A549 (cell line): ENCODE results near the gene LY6G5B.

ENCODE experiments used
- NR3C1 ChIP-seq: fragments of >200 bp; sonication (Bioruptor Twin); formaldehyde crosslinking; IDR thresholded peaks from 3 replicates; pipeline ENCODE4 v1.6.1; 2017
- PHF8 ChIP-seq: fragments of 200-600 bp; sonication (generic); IDR thresholded peaks from 2 replicates; pipeline ENCODE4 v1.6.1; 2016; ENCODE audit warnings: low read depth, mild to moderate bottlenecking, antibody characterized with exemption, moderate library complexity, borderline replicate concordance
- POLR2A ChIP-seq: IDR thresholded peaks from 2 replicates; pipeline ENCODE4 v1.6.1; 2012; ENCODE audit warnings: mild to moderate bottlenecking, low read length
- RAD21 ChIP-seq, 2 experiments: fragments of >200 bp in 1 of 2; sonication (Bioruptor Twin) in 1 of 2; formaldehyde crosslinking in 1 of 2; IDR thresholded peaks in 1 of 2; conservative IDR thresholded peaks in 1 of 2; 2 replicates in 1 of 2; 3 replicates in 1 of 2; pipeline ENCODE4 v1.6.1; 2012 to 2018; ENCODE audit warnings: inconsistent platforms in 1 of 2
- TF ChIP-seq, protein P1 (sequence below): fragments of >200 bp; sonication (Bioruptor Twin); formaldehyde crosslinking; IDR thresholded peaks from 3 replicates; pipeline ENCODE4 v1.6.1; 2016
- TF ChIP-seq, protein P2 (sequence below): fragments of >200 bp; sonication (Bioruptor Twin); formaldehyde crosslinking; IDR thresholded peaks from 3 replicates; pipeline ENCODE4 v1.5.1; 2016

DNA sequence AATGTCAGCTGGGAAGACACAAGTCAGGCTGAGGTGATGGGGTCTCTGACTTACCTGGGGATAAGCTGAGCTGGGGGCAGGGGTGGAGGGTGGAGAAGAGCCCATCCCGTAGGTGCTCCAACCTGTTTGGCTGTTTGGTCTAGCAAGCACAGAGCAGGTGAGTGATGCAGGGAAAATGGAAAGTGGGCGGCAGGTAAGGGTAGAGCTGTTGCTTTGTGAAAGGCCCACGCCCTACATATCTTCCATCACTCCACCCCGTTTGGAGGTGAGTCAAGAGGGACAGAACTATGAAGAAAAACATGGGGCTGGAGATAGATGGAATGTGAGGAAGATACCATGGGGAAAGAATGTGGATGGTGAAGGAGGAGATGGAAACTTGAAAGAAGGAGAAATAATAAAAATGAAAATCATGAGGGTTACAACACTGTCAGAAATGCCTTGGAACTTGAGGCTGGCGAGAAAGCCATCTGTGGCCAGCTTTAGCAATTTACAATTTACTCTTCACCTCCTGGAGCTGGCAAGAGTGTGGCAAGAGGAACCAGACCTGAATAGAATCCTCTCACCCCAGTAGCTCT is 50.5 kb downstream of the LY6G5B start:
- TF ChIP-seq NR3C1 = no peak
- TF ChIP-seq, protein P1, sequence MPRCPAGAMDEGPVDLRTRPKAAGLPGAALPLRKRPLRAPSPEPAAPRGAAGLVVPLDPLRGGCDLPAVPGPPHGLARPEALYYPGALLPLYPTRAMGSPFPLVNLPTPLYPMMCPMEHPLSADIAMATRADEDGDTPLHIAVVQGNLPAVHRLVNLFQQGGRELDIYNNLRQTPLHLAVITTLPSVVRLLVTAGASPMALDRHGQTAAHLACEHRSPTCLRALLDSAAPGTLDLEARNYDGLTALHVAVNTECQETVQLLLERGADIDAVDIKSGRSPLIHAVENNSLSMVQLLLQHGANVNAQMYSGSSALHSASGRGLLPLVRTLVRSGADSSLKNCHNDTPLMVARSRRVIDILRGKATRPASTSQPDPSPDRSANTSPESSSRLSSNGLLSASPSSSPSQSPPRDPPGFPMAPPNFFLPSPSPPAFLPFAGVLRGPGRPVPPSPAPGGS = no peak
- TF ChIP-seq, protein P2, sequence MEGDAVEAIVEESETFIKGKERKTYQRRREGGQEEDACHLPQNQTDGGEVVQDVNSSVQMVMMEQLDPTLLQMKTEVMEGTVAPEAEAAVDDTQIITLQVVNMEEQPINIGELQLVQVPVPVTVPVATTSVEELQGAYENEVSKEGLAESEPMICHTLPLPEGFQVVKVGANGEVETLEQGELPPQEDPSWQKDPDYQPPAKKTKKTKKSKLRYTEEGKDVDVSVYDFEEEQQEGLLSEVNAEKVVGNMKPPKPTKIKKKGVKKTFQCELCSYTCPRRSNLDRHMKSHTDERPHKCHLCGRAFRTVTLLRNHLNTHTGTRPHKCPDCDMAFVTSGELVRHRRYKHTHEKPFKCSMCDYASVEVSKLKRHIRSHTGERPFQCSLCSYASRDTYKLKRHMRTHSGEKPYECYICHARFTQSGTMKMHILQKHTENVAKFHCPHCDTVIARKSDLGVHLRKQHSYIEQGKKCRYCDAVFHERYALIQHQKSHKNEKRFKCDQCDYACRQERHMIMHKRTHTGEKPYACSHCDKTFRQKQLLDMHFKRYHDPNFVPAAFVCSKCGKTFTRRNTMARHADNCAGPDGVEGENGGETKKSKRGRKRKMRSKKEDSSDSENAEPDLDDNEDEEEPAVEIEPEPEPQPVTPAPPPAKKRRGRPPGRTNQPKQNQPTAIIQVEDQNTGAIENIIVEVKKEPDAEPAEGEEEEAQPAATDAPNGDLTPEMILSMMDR = no peak
- TF ChIP-seq PHF8 = no peak
- no peak for TF ChIP-seq POLR2A
- no peak for TF ChIP-seq RAD21 (conservative IDR thresholded peaks at IDR 0.05 in 1 of 2, IDR thresholded peaks at IDR 0.05 in 1 of 2)
